GM23338 (cell line): ENCODE data around the gene ESRP2. TPM values are rescaled to one million over a fixed set of nuclear protein-coding genes. Genes with fewer than 3 reads are reported as not detected.

Source experiments
- ATAC-seq: fragments of 200-7000 bp; cut with Tn5 transposase; 3 replicates; pipeline ENCODE4 v1.9.1; 2020
- DNase-seq: peaks from one replicate; pipeline ENCODE4 v3.0.0-alpha.2; 2015; ENCODE audit warnings: low spot score
- H2AFZ ChIP-seq: fragments of 200-600 bp; sonication (generic); 2 replicates; pipeline ENCODE4 v1.8.0; 2016; ENCODE audit warnings: antibody characterized with exemption, mild to moderate bottlenecking, moderate library complexity
- H3F3A ChIP-seq: fragments of 200-600 bp; sonication (generic); replicated peaks from 2 replicates; pipeline ENCODE4 v1.8.0; 2017; ENCODE audit warnings: antibody characterized with exemption, mixed run types, low read depth
- H3K27ac ChIP-seq: fragments of 200-600 bp; sonication (generic); 2 replicates; pipeline ENCODE4 v1.6.1; 2016; ENCODE audit warnings: low read depth
- H3K27me3 ChIP-seq: fragments of 200-600 bp; sonication (generic); 2 replicates; pipeline ENCODE4 v1.8.0; 2016; ENCODE audit warnings: mild to moderate bottlenecking, mixed run types, moderate library complexity; ENCODE audit not compliant: insufficient read depth
- H3K36me3 ChIP-seq: fragments of 200-600 bp; sonication (generic); 2 replicates; pipeline ENCODE4 v1.8.0; 2016; ENCODE audit warnings: mild to moderate bottlenecking; ENCODE audit not compliant: insufficient read depth
- H3K4me1 ChIP-seq: fragments of 200-600 bp; sonication (generic); 2 replicates; pipeline ENCODE4 v1.8.0; 2016; ENCODE audit warnings: mild to moderate bottlenecking, moderate library complexity; ENCODE audit not compliant: insufficient read depth
- H3K4me2 ChIP-seq: fragments of 200-600 bp; sonication (generic); 2 replicates; pipeline ENCODE4 v1.7.1; 2017; ENCODE audit warnings: mixed run types
- H3K4me3 ChIP-seq: fragments of 200-600 bp; sonication (generic); 2 replicates; pipeline ENCODE4 v1.6.1; 2016; ENCODE audit warnings: mixed run types
- H3K79me2 ChIP-seq: fragments of 200-600 bp; sonication (generic); replicated peaks from 2 replicates; pipeline ENCODE4 v1.8.0; 2017; ENCODE audit warnings: mild to moderate bottlenecking; ENCODE audit not compliant: insufficient read depth
- H3K9me2 ChIP-seq: fragments of 200-600 bp; sonication (generic); 2 replicates; pipeline ENCODE4 v1.8.0; 2017; ENCODE audit not compliant: insufficient read depth
- H4K20me1 ChIP-seq: fragments of 200-600 bp; sonication (generic); replicated peaks from 2 replicates; pipeline ENCODE4 v1.8.0; 2017; ENCODE audit warnings: mild to moderate bottlenecking; ENCODE audit not compliant: insufficient read depth
- H3K27ac Mint-ChIP-seq: 2 replicates; pipeline ENCODE4 v1.8.0; 2020; ENCODE audit warnings: inconsistent platforms, mild to moderate bottlenecking, moderate library complexity, mixed read lengths
- H3K27me3 Mint-ChIP-seq: 3 replicates; pipeline ENCODE4 v1.8.0; 2022; ENCODE audit warnings: low read depth, mild to moderate bottlenecking, moderate library complexity, mixed read lengths, inconsistent platforms; ENCODE audit not compliant: insufficient read depth, poor library complexity
- H3K36me3 Mint-ChIP-seq: 3 replicates; pipeline ENCODE4 v1.8.0; 2021; ENCODE audit warnings: low read depth, mild to moderate bottlenecking, inconsistent platforms, moderate library complexity, mixed read lengths
- H3K4me1 Mint-ChIP-seq: 3 replicates; pipeline ENCODE4 v1.8.0; 2020; ENCODE audit warnings: mild to moderate bottlenecking, inconsistent platforms, mixed read lengths
- H3K4me3 Mint-ChIP-seq: 3 replicates; pipeline ENCODE4 v1.8.0; 2021; ENCODE audit warnings: moderate library complexity, mild to moderate bottlenecking, inconsistent platforms, mixed read lengths
- H3K9me3 Mint-ChIP-seq: 3 replicates; pipeline ENCODE4 v1.8.0; 2020; ENCODE audit warnings: moderate library complexity, mild to moderate bottlenecking, inconsistent platforms, mixed read lengths
- CREB1 ChIP-seq: fragments of 250-450 bp; sonication (Bioruptor Pico); IDR thresholded peaks from 2 replicates; pipeline ENCODE4 v1.5.0; 2020; ENCODE audit warnings: low read depth, mild to moderate bottlenecking, moderate library complexity
- CTCF ChIP-seq, 2 experiments: fragments of 200-600 bp in 1 of 2; sonication (generic) in 1 of 2; conservative IDR thresholded peaks; 2 replicates each; pipeline versions ENCODE4 v1.5.1 to v1.6.1; 2016 to 2017; ENCODE audit warnings: antibody characterized with exemption in 2 of 2, low read depth in 2 of 2, mild to moderate bottlenecking in 2 of 2, moderate library complexity in 1 of 2
- ETS1 ChIP-seq: IDR thresholded peaks from 2 replicates; pipeline ENCODE4 v1.6.1; 2016; ENCODE audit warnings: antibody characterized with exemption
- EZH2 ChIP-seq: fragments of 200-600 bp; sonication (generic); IDR thresholded peaks from one replicate; pipeline ENCODE4 v1.8.0; 2017; ENCODE audit warnings: antibody characterized with exemption, mild to moderate bottlenecking, low read depth; ENCODE audit not compliant: unreplicated experiment
- EZH2phosphoT487 ChIP-seq: fragments of 200-600 bp; sonication (generic); IDR thresholded peaks from one replicate; pipeline ENCODE4 v1.8.1; 2018; ENCODE audit warnings: antibody characterized with exemption; ENCODE audit not compliant: unreplicated experiment
- JUNB ChIP-seq: IDR thresholded peaks from one replicate; pipeline ENCODE4 v1.6.1; 2016; ENCODE audit warnings: antibody characterized with exemption; ENCODE audit not compliant: unreplicated experiment
- NANOG ChIP-seq: IDR thresholded peaks from 2 replicates; pipeline ENCODE4 v1.6.1; 2016; ENCODE audit warnings: antibody characterized with exemption, borderline replicate concordance
- POLR2AphosphoS5 ChIP-seq: IDR thresholded peaks from 2 replicates; pipeline ENCODE4 v1.6.1; 2016; ENCODE audit warnings: antibody characterized with exemption, low read depth
- REST ChIP-seq: IDR thresholded peaks from one replicate; pipeline ENCODE4 v1.6.1; 2018; ENCODE audit warnings: antibody characterized with exemption; ENCODE audit not compliant: unreplicated experiment
- STAT1 ChIP-seq: IDR thresholded peaks from one replicate; pipeline ENCODE4 v1.6.1; 2016; ENCODE audit warnings: antibody characterized with exemption; ENCODE audit not compliant: unreplicated experiment
- ZNF114 ChIP-seq: fragments of 250-450 bp; sonication (Bioruptor Pico); IDR thresholded peaks from 2 replicates; pipeline ENCODE4 v1.5.0; 2020; ENCODE audit warnings: mild to moderate bottlenecking, moderate library complexity
- ZNF331 ChIP-seq: fragments of 250-450 bp; sonication (Bioruptor Pico); IDR thresholded peaks from 2 replicates; pipeline ENCODE4 v1.5.0; 2020; ENCODE audit warnings: low read depth, mild to moderate bottlenecking, moderate library complexity
- ZNF462 ChIP-seq: fragments of 250-450 bp; sonication (Bioruptor Pico); IDR thresholded peaks from 2 replicates; pipeline ENCODE4 v1.5.0; 2020; ENCODE audit warnings: mild to moderate bottlenecking, moderate library complexity
- polyA plus RNA-seq: library from polyadenylated mRNA; unstranded; fragments of >200 nt; fragmentation: Nextera tagmentation; extraction: Ambion mirVana; gene quantifications from 2 replicates; pipeline ENCODE4 v1.2.1, GENCODE V29; 2016
- total RNA-seq: library from RNA; depleted of rRNA; stranded (reverse); fragments of >200 nt; shearing (Covaris generic); gene quantifications from 2 replicates; pipeline ENCODE4 v1.2.3, GENCODE V29; 2014

The ESRP2 gene
- total and polyA plus RNA-seq, 2 experiments from 2014 or later: 16.2 to 44.0 TPM

GRCh38 chr16:68250951-68251350 lies 15.0 kb upstream of the ESRP2 start:
- H2AFZ ChIP-seq: no peak overlapping the region
- H3K36me3 ChIP-seq: no peaks in the 10 kb centered on the region
- no peak overlapping the region for H3K27ac ChIP-seq
- DNase-seq (no peak), ATAC-seq (no peak)
- peaks cover 9% of the 10 kb centered on the region for H3K27me3 Mint-ChIP-seq
- H3K4me1 ChIP-seq: no peaks in the 10 kb centered on the region
- H3K27me3 ChIP-seq: no peaks in the 10 kb centered on the region
- H3F3A ChIP-seq: no peaks in the 10 kb centered on the region
- H3K79me2 ChIP-seq: no peaks in the 10 kb centered on the region
- H3K4me2 ChIP-seq: no peak overlapping the region
- TF ChIP-seq STAT1: no peak
- no peak for TF ChIP-seq ETS1
- TF ChIP-seq CREB1: no peak
- no peak for TF ChIP-seq NANOG
- no peak for TF ChIP-seq ZNF114 (CRISPR knock-in tag)
- TF ChIP-seq JUNB: no peak
- TF ChIP-seq EZH2: no peak
- no peak for TF ChIP-seq ZNF462 (CRISPR knock-in tag)
- TF ChIP-seq ZNF331 (CRISPR knock-in tag): no peak
- TF ChIP-seq REST: no peak
- no peak for TF ChIP-seq EZH2phosphoT487
- TF ChIP-seq POLR2AphosphoS5: no peak
- TF ChIP-seq CTCF (conservative IDR thresholded peaks at IDR 0.05; ENCODE audit: low read depth in 2 of 2): no peak
- no peaks in the 10 kb centered on the region for H3K4me1 Mint-ChIP-seq
- no peak overlapping the region for H3K27ac Mint-ChIP-seq
- H3K9me3 Mint-ChIP-seq: no peaks in the 10 kb centered on the region
- H3K4me3 Mint-ChIP-seq: no peak overlapping the region
- H3K36me3 Mint-ChIP-seq: peaks cover 2% of the 10 kb centered on the region; the same call in 1 of the 3 replicates
- H4K20me1 ChIP-seq: no peaks in the 10 kb centered on the region
- H3K4me3 ChIP-seq: no peak overlapping the region
- H3K9me2 ChIP-seq: no peaks in the 10 kb centered on the region
